Measurements from ENCODE around the gene FLNC.

DNA sequence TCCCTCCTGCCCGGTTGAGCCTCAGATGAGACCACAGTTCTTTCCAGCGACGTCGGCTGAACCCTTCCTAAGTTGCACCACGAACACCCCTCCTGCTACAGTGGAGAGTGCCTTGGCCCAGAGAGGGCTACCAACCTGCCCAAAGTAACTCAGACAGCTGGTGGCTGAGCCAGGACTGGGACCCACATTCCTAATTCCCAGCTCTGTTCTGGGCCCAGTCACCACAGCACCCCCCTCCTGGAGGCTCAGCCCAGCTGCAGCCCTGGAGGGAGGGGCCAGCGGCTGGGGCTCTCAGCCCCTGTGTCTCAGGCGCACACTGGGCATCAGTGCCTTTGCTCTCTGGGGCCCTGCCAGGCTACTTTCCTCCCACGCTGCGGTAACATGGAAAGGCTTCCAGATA is 43.0 kb downstream of the FLNC start:
- no peak for TF ChIP-seq TARDBP (IDR thresholded peaks at IDR 0.05)
- TF ChIP-seq BHLHE40 (IDR thresholded peaks at IDR 0.05; ENCODE audit: borderline replicate concordance): no peak
- no peak for TF ChIP-seq HDGF (IDR thresholded peaks at IDR 0.05; ENCODE audit: borderline replicate concordance)
- TF ChIP-seq SUZ12 (IDR thresholded peaks at IDR 0.05): no peak
- TF ChIP-seq SP1 (IDR thresholded peaks at IDR 0.05): no peak
- TF ChIP-seq, protein P1, sequence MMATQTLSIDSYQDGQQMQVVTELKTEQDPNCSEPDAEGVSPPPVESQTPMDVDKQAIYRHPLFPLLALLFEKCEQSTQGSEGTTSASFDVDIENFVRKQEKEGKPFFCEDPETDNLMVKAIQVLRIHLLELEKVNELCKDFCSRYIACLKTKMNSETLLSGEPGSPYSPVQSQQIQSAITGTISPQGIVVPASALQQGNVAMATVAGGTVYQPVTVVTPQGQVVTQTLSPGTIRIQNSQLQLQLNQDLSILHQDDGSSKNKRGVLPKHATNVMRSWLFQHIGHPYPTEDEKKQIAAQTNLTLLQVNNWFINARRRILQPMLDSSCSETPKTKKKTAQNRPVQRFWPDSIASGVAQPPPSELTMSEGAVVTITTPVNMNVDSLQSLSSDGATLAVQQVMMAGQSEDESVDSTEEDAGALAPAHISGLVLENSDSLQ (IDR thresholded peaks at IDR 0.05): no peak
